GM12892 (cell line): ENCODE measurements around the gene NTRK3.
"Not testable (repeated sequence)": the region's sequence is repeated elsewhere in the genome, so short reads cannot be mapped to it uniquely, and the experiment has no call there.

Source experiments
- DNase-seq: peaks from one replicate; pipeline ENCODE4 v3.0.0; 2011; ENCODE audit not compliant: insufficient read length
- FAIRE-seq: peaks from 2 replicates; lab custom pipeline; 2011; peaks lifted over from hg19 to GRCh38; lab: Jason Lieb, UNC
- POLR2A ChIP-seq: IDR thresholded peaks from 2 replicates; pipeline ENCODE4 v1.6.1; 2011; ENCODE audit warnings: low read depth, low read length, control low read depth
- POLR2AphosphoS5 ChIP-seq: IDR thresholded peaks from 2 replicates; pipeline ENCODE4 v1.6.1; 2011; ENCODE audit warnings: low read depth, low read length, control low read depth
- TAF1 ChIP-seq: IDR thresholded peaks from 2 replicates; pipeline ENCODE4 v1.6.1; 2011; ENCODE audit warnings: low read depth, mild to moderate bottlenecking, control low read depth, low read length, borderline replicate concordance

The NTRK3 gene

DNA sequence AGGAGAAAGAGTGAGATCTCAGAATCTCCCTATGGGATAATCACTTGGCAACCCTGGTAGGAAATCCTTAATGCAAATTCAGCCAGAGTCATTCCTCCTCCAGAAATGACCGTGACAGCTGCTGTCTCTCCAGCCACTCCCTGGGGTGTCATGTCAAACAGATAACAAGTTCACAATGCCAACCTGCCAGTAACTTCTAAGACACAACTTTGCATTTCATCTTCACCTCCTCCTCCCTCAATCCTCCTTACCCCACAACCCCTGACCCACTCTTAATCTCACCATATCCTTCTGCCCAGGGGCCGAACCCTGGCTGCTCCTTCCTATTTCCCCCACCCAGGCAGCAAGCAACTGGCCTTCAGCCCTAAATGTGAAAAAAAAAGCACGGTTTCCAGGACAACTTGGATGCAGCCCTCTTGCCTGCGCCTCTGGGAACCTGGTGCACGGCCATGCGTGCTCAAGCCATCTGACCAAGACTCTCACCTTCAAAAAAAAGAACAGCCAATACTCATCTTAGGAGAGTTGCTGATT lies 166.0 kb downstream of the NTRK3 start:
- TF ChIP-seq TAF1: no peak
- TF ChIP-seq POLR2A: no peak
- no peak for TF ChIP-seq POLR2AphosphoS5
- no peak for FAIRE-seq
- no peak for DNase-seq

DNA sequence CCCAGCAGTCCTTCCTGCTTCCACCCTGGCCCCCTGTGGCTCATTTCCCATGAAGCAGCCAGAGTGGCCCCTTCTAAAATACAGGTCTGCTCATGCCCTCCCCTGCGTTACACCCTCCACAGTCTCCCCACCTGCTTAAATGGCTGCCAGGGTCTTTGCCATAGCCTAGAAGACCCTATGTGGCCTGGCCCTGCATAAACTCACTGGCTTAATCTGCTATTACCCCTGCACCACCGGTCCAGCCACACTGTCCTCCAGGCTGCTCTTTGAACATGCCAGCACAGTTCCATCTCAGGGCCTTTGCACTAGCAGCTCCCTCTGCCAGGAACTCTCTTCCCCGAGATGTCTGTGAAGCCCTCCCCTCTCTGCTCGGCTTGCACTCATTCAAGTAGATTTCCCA lies 166.8 kb downstream of the NTRK3 start:
- FAIRE-seq (no peak), DNase-seq (no peak)
- TF ChIP-seq POLR2A (no peak), POLR2AphosphoS5 (no peak), TAF1 (no peak)

DNA sequence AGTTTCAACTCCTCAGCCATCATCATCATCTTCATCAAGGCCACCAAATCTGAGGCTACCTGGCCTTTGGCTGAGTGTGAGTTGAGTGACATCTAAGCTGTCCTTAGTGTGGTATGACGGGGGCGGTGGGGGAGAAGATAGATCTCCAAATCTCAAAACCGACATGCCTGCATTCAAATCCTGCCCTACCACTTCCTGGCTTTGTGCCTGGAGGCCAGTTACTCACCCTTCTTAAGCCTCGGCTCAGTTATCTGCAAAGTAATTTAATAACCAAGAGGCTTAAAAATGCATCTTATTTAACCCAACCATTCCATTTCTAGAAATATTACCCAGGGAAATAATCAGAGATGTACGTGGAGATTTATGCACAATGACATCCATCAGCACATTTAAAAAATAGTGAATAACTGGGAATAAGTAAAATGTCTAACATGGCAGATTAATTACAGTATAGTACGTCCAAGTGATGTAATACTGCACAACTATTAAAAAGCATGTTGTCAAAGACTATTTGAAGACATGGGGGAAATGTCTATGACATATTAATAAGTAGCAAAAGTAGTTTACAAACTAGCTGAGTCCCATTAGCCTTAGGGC lies 167.4 kb downstream of the NTRK3 start:
- TF ChIP-seq TAF1 (no peak), POLR2A (no peak), POLR2AphosphoS5 (no peak)
- no peak for FAIRE-seq
- no peak for DNase-seq

DNA sequence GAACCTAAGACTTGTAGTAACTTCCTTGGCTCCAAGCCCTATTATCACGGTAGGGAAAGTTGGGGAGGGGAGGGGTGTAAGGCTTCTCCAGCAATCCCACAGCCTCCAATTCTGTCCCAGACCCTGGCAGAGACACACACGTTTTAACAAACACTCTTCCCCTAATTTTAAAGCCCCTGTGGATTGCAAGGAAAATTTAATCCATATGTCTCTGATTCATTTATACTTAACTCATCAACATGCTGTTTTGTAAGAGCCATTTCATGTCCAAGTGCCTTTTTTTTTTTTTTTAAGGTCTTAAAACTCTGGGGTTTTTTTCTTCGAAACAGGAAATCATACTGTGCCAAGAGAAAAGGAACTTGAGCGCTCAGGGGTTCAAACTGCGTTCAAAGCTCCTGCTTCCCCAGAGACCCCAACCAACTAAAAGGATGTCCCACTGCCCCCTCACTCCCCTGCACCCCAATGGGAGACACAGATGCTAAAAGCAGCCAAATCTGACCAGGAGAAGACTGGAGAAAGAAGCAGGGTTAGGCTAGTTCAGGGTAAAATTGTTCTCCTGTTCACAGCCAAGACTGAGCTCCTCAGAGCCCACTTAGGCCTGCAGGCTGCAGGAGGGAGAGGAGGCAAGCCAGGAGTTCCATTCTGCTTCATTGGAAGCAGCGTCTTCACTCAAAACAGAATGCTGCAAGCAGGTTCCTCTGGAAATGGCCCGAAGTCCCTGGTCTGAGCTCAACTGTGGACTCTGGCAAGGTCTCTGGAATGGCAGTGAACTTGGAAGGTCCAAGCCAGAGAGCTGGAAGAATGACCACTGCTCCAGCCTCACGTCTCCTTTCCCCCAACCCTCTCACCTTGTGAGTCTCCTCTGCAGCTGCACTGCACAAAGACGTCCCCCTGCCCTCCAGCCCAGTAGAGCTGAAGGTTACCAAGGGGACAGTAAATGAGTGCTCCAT lies 172.5 kb downstream of the NTRK3 start:
- no peak for FAIRE-seq
- no peak for DNase-seq
- no peak for TF ChIP-seq TAF1
- no peak for TF ChIP-seq POLR2AphosphoS5
- no peak for TF ChIP-seq POLR2A

DNA sequence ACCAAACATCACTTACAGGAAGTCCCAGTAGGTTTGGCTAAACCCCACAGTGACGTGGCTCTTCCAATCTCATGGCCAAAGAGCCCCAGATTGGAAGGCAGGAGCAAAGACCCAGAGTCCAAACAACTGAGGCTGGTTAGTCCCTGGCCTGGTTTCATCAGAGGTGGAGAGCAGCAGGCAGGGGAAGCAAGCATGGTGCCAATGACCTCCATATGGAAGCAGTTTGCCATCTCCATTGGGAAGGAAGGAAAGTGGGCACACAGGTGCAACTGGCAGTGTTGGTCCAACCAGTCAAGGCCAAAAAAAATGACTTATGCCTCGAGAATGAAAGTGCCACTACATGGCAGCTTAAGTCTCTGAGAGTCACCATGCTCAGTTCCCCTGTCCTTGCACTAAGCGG lies 175.9 kb downstream of the NTRK3 start:
- FAIRE-seq (no peak), DNase-seq (no peak)
- TF ChIP-seq TAF1 (no peak), POLR2A (no peak), POLR2AphosphoS5 (no peak)

DNA sequence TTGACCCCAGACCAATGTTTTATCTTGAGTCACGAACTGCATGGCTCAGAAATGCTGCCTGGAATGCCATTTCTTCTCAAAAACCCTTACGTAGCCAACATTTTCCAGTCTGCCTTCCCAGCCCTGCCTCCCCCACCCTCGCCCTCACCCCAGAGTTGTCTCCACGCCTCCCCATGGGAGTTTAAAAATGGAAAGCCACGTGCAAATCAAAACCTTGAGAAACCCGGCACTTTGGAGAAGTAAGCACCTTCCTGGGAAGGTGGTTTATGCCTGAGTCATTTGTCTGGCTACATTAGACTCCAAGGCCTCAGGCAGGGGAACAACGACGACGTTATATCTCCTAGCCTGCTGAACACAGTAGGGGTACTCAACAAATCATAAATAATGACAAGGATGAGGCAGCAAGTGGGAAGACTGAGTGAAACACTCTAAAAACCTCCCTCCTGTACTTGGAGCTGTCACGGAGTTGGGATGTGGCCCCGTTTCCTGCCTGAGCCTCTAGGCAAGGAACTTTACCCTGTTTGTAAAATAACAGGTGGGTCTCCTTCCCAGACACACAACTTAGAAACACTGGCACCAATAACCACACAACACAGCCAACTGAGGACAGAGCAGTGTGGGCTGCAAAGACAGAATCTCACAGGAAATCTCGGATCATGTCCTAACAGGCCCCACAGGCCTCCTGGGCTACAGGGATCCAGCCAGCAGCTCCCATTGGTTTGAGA lies 179.1 kb downstream of the NTRK3 start:
- no peak for TF ChIP-seq TAF1
- FAIRE-seq: no peak
- DNase-seq: no peak

DNA sequence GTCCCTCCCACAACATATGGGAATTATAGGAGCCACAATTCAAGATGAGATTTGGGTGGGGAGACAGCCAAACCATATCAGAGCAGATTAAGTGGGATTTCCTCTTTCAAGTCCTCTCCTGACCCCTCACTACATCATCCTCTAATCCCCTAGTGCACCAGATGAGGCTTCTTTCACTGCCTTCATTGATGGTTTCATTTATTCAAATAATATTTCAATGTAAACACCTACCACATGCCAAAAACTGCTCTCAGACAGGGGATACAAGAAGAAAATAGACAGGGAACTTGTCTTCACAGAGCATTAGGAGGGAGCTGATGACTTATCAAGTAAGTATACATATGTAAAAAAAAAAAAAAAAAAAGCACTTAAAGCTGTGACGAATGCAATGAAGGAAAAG lies 180.2 kb downstream of the NTRK3 start:
- no peak for DNase-seq
- TF ChIP-seq POLR2A: no peak
- TF ChIP-seq TAF1: no peak
- no peak for TF ChIP-seq POLR2AphosphoS5

DNA sequence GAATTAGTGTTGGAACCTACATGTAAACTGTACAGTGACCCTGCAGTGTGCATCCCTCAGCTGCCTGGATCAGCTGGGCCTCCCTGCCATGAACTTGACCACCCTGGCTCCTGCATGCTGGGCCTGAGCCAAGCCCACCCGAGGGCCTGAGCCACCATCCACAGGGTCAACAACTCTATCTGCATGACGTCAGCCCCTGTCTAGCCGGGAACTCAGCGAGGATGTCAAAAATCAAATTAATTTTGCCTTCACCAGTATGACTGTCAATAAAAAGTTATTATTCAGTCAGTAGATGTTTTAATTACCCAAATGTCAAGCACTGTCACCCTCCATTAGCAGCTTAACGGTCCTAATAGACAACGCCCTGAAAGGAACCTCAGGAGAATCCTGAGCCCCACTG lies 181.4 kb downstream of the NTRK3 start:
- FAIRE-seq: no peak
- TF ChIP-seq POLR2AphosphoS5 (no peak), POLR2A (no peak), TAF1 (no peak)
- no peak for DNase-seq

More for the DNA sequence above, 180.2 kb downstream of the NTRK3 start:
- FAIRE-seq: no peak

DNA sequence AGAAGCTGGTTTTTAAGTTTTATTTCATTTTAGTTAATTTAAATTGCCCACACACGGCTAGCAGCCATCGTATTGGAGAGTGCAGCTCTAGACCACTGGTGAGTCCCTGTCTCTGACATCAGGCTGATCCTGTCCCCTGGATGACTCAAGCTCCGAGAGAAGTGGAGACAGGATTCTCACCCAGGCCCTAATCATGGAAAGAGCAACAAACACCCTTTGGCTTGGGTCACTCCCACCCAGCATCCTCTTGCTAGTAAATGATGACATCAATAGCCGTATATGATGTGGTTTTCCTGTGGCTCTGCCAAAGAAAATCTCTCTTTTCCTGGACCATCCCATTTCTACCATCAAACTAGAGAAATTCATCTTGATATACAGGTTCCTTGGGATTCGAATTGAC lies 182.2 kb downstream of the NTRK3 start:
- DNase-seq: no peak
- no peak for FAIRE-seq
- no peak for TF ChIP-seq POLR2A

DNA sequence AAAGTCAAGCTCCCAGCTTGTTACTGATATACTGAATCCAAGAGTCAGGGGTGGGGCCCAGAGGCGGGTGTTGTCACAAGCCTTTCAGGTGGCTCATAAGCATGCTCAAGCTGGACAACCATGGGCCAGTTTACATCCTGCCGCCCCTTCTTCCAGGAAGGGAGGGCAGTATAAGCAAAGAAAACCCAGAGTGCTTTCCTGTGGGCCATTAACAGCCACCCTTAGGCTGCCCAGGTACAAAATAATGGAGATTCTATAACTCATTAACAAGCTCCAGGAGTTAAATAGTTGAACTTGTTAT lies 183.2 kb downstream of the NTRK3 start:
- no peak for DNase-seq
- TF ChIP-seq TAF1 (no peak), POLR2A (no peak), POLR2AphosphoS5 (no peak)
- FAIRE-seq: no peak

DNA sequence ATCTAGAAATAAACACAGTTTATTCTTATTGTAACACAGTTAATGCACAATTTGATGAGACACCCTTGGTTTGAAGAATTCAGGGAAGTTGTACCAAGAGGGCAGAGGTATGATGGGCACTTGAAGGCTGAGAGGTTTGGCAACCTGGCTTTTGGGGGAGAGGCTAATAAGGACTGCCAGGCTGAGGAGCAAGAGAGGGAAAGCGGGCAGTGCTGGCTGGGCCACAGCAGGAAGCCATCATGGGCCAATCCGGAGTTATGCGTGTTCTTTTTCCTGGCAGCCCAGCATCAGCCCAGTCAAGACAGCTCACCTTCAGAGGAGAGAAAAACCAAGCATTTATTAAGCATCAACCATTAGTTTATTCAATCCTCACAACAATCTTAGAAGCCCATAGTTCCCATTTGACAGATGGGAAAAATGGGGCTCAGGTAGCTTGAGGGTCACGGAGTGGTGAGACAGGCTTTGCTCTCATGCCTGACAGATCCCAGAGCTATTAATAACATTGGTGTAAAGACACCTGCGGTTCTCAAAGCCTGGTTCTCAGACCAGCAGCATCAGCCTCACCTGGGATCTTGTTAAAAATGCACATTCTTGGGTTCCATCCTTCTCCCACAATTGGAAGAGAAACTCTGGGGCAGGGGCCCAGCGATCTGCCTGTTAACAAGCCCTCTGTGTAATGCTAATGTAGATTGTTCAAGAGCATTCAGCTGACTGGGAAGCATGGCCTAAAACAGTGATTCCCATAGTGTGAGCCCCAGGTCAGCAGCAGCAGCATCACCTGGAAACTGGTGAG lies 183.7 kb downstream of the NTRK3 start:
- TF ChIP-seq POLR2A (no peak), TAF1 (no peak), POLR2AphosphoS5 (no peak)
- DNase-seq (no peak), FAIRE-seq (no peak)

DNA sequence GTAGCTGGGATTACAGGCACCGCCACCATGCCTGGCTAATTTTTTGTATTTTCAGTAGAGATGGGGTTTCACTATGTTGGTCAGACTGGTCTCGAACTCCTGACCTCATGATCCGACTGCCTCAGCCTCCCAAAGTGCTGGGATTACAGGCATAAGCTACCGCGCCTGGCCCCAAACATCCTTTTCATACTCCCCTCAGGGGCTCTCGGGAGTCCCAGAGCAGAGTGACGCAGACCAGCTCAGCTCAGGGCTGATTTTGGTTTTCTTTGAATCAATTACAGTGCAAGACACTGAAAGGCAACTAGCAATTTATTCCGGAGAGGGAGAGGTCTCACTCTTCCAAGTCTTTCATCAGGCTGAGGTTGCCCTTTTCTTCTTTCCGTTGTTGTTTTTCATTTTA lies 184.4 kb downstream of the NTRK3 start:
- not testable (repeated sequence) for DNase-seq, FAIRE-seq
